ENCODE data around the gene BRIX1. TPM values are rescaled to one million over a fixed set of nuclear protein-coding genes. Genes with fewer than 3 reads are reported as not detected.
"Not testable (repeated sequence)": the region's sequence is repeated elsewhere in the genome, so short reads cannot be mapped to it uniquely, and the experiment has no call there.

The BRIX1 gene
- polyA plus RNA-seq, 1 donor (not counting 4 experiments of a cell fraction or from before 2014, with no cell fraction given): 63.0 TPM

- Histone ChIP-seq H3K4me1 (ENCODE audit: control insufficient read depth, extremely low read depth, insufficient read depth, low read length) (peaks cover 11% of the 10 kb centered on the region), H3K9me3 (ENCODE audit: control insufficient read depth, low read depth, low read length) (no peaks in the 10 kb centered on the region), H3K9ac (ENCODE audit: control insufficient read depth, extremely low read depth, insufficient read depth, low read length) (no peak overlapping the region), H2AFZ (ENCODE audit: control insufficient read depth, low read length) (no peak overlapping the region), H3K9me1 (ENCODE audit: control insufficient read depth, extremely low read depth, insufficient read depth, low read length) (no peaks in the 10 kb centered on the region), H4K20me1 (ENCODE audit: control insufficient read depth, extremely low read depth, insufficient read depth, low read length) (no peaks in the 10 kb centered on the region), H3K36me3 (ENCODE audit: control insufficient read depth in 2 of 2, extremely low read depth in 1 of 2, insufficient read depth in 2 of 2, low read length in 2 of 2) (peaks cover 3 to 4% of the 10 kb centered on the region in 2 experiments), H3K4me3 (ENCODE audit: control insufficient read depth in 2 of 3, extremely low read depth in 1 of 3, insufficient read depth in 2 of 3, low read depth in 1 of 3, low read length in 3 of 3) (no peak overlapping the region), H3K4me2 (ENCODE audit: control insufficient read depth, extremely low read depth, insufficient read depth, low read depth, low read length) (peak overlapping the region; percentile 40), H3K79me2 (ENCODE audit: control insufficient read depth, insufficient read depth, low read length) (peaks cover 59% of the 10 kb centered on the region), H3K27ac (ENCODE audit: control insufficient read depth, insufficient read depth, low read length) (no peak overlapping the region), H3K27me3 (ENCODE audit: control insufficient read depth, extremely low read depth, insufficient read depth, low read length) (no peaks in the 10 kb centered on the region)
- dilution Hi-C loops (cut with MboI; ENCODE audit: extremely low pct_ligation_motif_present, low sequenced_read_pairs): no loop called here
- FAIRE-seq: no peak
- TF ChIP-seq CTCF (optimal IDR thresholded peaks at IDR 0.05 in 1 of 3, IDR thresholded peaks at IDR 0.05 in 1 of 3, conservative IDR thresholded peaks at IDR 0.05 in 1 of 3; ENCODE audit: extremely low read depth in 1 of 3, insufficient read depth in 2 of 3, low read length in 3 of 3) (no peak), EZH2 (IDR thresholded peaks at IDR 0.05; ENCODE audit: low read length) (no peak)
- DNase-seq (ENCODE audit: low read depth, low spot score): no peak
Observed at GRCh38 chr5:34918025-34918424, 2.5 kb downstream of the BRIX1 start.

DNA sequence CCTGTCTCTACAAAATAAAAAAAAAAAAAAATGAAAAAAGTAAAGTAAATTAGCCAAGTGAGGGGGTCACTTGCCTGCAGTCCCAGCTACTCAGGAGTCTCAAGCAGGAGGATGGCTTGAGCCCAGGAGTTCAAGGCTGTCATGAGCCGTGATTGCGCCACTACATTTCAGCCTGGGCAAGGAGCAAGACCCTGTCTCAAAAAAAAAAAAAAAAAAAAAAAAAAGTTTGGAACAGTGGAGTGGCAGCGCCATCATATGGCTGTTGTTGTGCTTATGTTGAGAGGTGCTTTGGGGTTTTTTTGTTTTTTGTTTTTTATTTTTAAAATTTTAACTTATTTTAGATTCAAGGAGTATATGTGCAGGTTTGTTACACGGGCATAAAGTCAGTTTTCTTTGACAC lies 3.6 kb downstream of the BRIX1 start:
- no peak for TF ChIP-seq CTCF (optimal IDR thresholded peaks at IDR 0.05 in 1 of 3, IDR thresholded peaks at IDR 0.05 in 1 of 3, conservative IDR thresholded peaks at IDR 0.05 in 1 of 3; ENCODE audit: extremely low read depth in 1 of 3, insufficient read depth in 2 of 3, low read length in 3 of 3)
- no peak overlapping the region for H3K4me3 ChIP-seq (ENCODE audit: control insufficient read depth in 2 of 3, extremely low read depth in 1 of 3, insufficient read depth in 2 of 3, low read depth in 1 of 3, low read length in 3 of 3)
- no peak overlapping the region for H3K27ac ChIP-seq (ENCODE audit: control insufficient read depth, insufficient read depth, low read length)
- no peak for FAIRE-seq
- H3K9ac ChIP-seq (ENCODE audit: control insufficient read depth, extremely low read depth, insufficient read depth, low read length): no peak overlapping the region
- peaks cover 4 to 5% of the 10 kb centered on the region in 2 experiments for H3K36me3 ChIP-seq (ENCODE audit: control insufficient read depth in 2 of 2, extremely low read depth in 1 of 2, insufficient read depth in 2 of 2, low read length in 2 of 2)
- H3K4me1 ChIP-seq (ENCODE audit: control insufficient read depth, extremely low read depth, insufficient read depth, low read length): peaks cover 12% of the 10 kb centered on the region
- no peaks in the 10 kb centered on the region for H3K9me3 ChIP-seq (ENCODE audit: control insufficient read depth, low read depth, low read length)
- H4K20me1 ChIP-seq (ENCODE audit: control insufficient read depth, extremely low read depth, insufficient read depth, low read length): no peaks in the 10 kb centered on the region
- no peaks in the 10 kb centered on the region for H3K9me1 ChIP-seq (ENCODE audit: control insufficient read depth, extremely low read depth, insufficient read depth, low read length)
- H3K27me3 ChIP-seq (ENCODE audit: control insufficient read depth, extremely low read depth, insufficient read depth, low read length): no peaks in the 10 kb centered on the region
- DNase-seq (ENCODE audit: low read depth, low spot score): no peak
- dilution Hi-C loops (cut with MboI; ENCODE audit: extremely low pct_ligation_motif_present, low sequenced_read_pairs): no loop called here
- no peak overlapping the region for H3K4me2 ChIP-seq (ENCODE audit: control insufficient read depth, extremely low read depth, insufficient read depth, low read depth, low read length)
- no peak overlapping the region for H2AFZ ChIP-seq (ENCODE audit: control insufficient read depth, low read length)
- peaks cover 49% of the 10 kb centered on the region for H3K79me2 ChIP-seq (ENCODE audit: control insufficient read depth, insufficient read depth, low read length)

GRCh38 chr5:34923256-34923655 lies 7.7 kb downstream of the BRIX1 start:
- H4K20me1 ChIP-seq (ENCODE audit: control insufficient read depth, extremely low read depth, insufficient read depth, low read length); dilution Hi-C loops (cut with MboI; ENCODE audit: extremely low pct_ligation_motif_present, low sequenced_read_pairs); H3K4me2 ChIP-seq (ENCODE audit: control insufficient read depth, extremely low read depth, insufficient read depth, low read depth, low read length); H3K27me3 ChIP-seq (ENCODE audit: control insufficient read depth, extremely low read depth, insufficient read depth, low read length); H3K36me3 ChIP-seq (ENCODE audit: control insufficient read depth in 2 of 2, extremely low read depth in 1 of 2, insufficient read depth in 2 of 2, low read length in 2 of 2); H3K4me3 ChIP-seq (ENCODE audit: control insufficient read depth in 2 of 3, extremely low read depth in 1 of 3, insufficient read depth in 2 of 3, low read depth in 1 of 3, low read length in 3 of 3); FAIRE-seq; H3K9ac ChIP-seq (ENCODE audit: control insufficient read depth, extremely low read depth, insufficient read depth, low read length); H2AFZ ChIP-seq (ENCODE audit: control insufficient read depth, low read length); H3K9me3 ChIP-seq (ENCODE audit: control insufficient read depth, low read depth, low read length); DNase-seq (ENCODE audit: low read depth, low spot score); H3K9me1 ChIP-seq (ENCODE audit: control insufficient read depth, extremely low read depth, insufficient read depth, low read length): not testable (repeated sequence)
- Histone ChIP-seq H3K27ac (ENCODE audit: control insufficient read depth, insufficient read depth, low read length) (peak overlapping the region; percentile 16), H3K79me2 (ENCODE audit: control insufficient read depth, insufficient read depth, low read length) (peaks cover 21% of the 10 kb centered on the region), H3K4me1 (ENCODE audit: control insufficient read depth, extremely low read depth, insufficient read depth, low read length) (peaks cover 15% of the 10 kb centered on the region)

All from keratinocyte (primary cell).